ENCODE measurements around the gene DPH2. TPM values are rescaled to one million over a fixed set of nuclear protein-coding genes. Genes with fewer than 3 reads are reported as not detected.

Gene DPH2, protein sequence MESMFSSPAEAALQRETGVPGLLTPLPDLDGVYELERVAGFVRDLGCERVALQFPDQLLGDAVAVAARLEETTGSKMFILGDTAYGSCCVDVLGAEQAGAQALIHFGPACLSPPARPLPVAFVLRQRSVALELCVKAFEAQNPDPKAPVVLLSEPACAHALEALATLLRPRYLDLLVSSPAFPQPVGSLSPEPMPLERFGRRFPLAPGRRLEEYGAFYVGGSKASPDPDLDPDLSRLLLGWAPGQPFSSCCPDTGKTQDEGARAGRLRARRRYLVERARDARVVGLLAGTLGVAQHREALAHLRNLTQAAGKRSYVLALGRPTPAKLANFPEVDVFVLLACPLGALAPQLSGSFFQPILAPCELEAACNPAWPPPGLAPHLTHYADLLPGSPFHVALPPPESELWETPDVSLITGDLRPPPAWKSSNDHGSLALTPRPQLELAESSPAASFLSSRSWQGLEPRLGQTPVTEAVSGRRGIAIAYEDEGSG
- total RNA-seq: 16.2 TPM
- long read RNA-seq, transcript DPH2-209 (6 exons, 2,414 nt): minor isoform, 5 of 37 reads
- long read RNA-seq, transcript DPH2-201 (6 exons, 2,472 nt): major isoform, 24 of 37 reads
- long read RNA-seq, partial matches to known transcripts: 1 of 37 reads
- long read RNA-seq, other reads (novel, unspliced or antisense): 7 of 37 reads

DNA sequence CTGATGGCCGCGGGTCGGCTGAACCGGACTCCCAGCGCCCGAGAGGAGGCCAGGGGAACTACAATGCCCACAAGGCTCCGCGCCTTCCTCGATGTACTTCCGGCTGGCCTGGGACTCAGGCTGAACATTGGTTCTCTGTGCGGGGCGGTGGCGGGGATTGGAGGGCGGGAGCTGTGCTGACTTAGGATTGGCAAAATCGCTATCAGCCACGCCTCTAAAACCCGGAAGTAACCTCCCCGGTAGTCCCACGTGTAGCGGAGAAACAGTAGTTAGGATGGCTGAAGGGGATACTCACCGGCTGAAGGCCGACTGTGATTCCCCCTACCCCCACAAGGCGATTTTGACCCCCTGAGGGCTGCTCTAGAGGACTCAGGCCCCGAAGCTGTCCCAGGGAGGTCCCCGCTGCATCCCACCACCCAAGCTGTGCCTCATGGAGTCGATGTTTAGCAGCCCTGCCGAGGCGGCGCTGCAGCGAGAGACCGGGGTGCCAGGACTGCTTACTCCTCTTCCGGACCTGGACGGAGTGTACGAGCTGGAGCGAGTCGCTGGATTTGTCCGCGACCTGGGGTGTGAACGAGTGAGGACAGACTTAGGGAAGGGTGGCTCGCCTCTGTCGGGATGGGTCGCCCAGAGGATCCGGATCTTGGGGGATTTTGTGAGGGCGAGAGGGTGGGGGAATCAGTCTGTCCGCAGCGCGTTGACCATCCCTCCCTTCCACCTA is at the start of gene DPH2:
TSS of gene DPH2 (plus strand) at position 265 of the 721 bp plus-strand sequence. CDS start at position 431, 166 bp downstream.
- ATAC-seq (ENCODE audit: poor library complexity) (peak; percentile 88), DNase-seq (peak; percentile 98)
- intact Hi-C loops (cut with DNase I): no loop called here

DNA sequence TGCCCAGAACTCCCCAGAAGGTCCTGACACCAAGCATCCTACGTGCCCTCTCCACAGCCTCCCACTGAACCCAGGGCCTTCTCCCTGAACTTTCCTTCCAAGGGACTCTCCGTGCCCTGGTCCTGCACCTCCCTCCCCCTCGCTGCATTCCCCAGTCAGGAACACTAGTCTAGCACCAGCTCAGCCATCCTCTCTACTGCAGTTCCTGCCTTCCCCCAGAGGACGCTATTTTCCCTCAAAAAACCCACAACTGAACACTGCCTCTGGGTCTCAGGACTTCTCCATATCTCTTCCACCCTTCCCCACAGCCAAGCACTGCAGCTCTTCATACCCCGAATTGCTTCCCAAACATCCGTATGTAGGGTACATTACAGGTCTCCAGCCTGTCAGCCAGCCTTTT is 48.8 kb upstream of the DPH2 start:
- intact Hi-C loops (cut with DNase I): no loop called here

DNA sequence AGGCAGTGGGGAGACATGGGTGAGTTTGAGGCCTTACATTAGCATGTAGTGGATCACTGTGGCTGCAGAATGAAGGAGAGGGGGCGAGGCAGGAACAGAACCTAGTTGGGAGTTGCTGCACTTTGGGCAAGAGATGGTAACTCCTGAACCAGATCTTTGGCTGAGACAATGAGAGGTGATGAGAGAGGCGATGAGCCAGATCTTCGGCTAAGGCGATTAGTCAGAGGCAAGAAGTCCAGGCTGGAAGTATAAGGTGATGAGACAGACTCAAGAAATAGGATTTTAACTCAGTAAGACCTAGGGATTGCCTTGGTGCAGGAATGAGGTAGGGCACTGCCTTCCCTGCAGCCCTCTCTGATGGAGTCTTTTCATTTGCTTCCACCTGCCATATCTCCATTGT is 45.3 kb upstream of the DPH2 start:
- DNase-seq (no peak), ATAC-seq (ENCODE audit: poor library complexity) (no peak)
- intact Hi-C loops (cut with DNase I): no loop called here

More for the DNA sequence above, 48.8 kb upstream of the DPH2 start:
- DNase-seq: no peak
- no peak for ATAC-seq (ENCODE audit: poor library complexity)

DNA sequence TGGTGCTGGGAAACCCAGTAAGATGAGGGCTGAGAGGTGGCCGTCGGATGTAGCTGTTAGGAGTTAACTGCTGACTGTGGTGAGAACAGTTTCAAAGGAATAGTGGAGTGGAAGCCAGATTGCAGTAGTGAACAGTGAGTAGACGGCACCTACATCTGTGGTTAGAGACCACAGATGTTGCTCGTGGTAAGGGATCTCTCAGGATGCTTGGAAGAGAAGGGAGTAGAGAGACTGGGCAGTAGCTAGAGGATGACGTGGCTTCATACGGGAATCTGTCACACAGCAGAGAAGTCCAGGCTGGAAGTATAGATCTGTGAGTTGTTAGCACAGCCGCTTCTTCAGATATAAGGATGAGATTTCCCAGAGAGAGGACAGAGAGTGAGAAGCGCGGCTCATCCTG is 44.0 kb upstream of the DPH2 start:
- DNase-seq (no peak), ATAC-seq (ENCODE audit: poor library complexity) (no peak)
- intact Hi-C loops (cut with DNase I): no loop called here

DNA sequence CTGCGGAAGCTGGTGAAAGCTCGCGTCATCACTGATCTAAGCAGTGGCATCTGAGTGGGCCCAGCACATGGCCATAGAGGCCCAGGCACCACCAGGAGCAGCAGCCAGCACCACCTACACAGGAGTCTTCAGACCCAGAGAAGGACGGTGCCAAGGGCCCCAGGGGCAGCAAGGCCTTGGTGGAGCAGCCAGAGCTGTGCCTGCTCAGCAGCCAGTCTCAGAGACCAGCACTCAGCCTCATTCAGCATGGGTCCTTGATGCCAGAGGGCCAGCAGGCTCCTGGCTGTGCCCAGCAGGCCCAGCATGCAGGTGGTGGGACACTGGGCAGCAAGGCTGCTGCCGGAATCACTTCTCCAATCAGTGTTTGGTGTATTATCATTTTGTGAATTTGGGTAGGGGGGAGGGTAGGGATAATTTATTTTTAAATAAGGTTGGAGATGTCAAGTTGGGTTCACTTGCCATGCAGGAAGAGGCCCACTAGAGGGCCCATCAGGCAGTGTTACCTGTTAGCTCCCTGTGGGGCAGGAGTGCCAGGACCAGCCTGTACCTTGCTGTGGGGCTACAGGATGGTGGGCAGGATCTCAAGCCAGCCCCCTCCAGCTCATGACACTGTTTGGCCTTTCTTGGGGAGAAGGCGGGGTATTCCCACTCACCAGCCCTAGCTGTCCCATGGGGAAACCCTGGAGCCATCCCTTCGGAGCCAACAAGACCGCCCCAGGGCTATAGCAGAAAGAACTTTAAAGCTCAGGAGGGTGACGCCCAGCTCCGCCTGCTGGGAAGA is 39.5 kb upstream of the DPH2 start:
- intact Hi-C loops (cut with DNase I): loop anchor here (10.0 kb wide), 1 partner anchor 406 kb away; no protein-coding TSS in a partner anchor
- DNase-seq: no peak
- no peak for ATAC-seq (ENCODE audit: poor library complexity)

DNA sequence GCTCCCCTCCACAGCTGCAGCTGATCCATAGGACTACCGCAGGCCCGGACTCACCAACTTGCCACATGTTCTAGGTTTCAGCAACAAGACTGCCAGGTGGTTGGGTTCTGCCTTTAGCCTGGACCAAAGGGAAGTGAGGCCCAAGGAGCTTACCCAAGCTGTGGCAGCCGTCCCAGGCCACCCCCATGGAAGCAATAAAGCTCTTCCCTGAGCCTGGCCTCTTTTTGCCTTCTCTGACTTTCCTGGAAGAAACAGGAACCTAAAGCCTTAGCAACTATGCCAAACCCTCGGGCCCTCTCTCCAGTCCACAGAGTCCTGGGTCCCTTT is 38.9 kb upstream of the DPH2 start:
- DNase-seq (no peak), ATAC-seq (ENCODE audit: poor library complexity) (no peak)
- intact Hi-C loops (cut with DNase I): loop anchor here (10.0 kb wide), 1 partner anchor 406 kb away; no protein-coding TSS in a partner anchor

DNA sequence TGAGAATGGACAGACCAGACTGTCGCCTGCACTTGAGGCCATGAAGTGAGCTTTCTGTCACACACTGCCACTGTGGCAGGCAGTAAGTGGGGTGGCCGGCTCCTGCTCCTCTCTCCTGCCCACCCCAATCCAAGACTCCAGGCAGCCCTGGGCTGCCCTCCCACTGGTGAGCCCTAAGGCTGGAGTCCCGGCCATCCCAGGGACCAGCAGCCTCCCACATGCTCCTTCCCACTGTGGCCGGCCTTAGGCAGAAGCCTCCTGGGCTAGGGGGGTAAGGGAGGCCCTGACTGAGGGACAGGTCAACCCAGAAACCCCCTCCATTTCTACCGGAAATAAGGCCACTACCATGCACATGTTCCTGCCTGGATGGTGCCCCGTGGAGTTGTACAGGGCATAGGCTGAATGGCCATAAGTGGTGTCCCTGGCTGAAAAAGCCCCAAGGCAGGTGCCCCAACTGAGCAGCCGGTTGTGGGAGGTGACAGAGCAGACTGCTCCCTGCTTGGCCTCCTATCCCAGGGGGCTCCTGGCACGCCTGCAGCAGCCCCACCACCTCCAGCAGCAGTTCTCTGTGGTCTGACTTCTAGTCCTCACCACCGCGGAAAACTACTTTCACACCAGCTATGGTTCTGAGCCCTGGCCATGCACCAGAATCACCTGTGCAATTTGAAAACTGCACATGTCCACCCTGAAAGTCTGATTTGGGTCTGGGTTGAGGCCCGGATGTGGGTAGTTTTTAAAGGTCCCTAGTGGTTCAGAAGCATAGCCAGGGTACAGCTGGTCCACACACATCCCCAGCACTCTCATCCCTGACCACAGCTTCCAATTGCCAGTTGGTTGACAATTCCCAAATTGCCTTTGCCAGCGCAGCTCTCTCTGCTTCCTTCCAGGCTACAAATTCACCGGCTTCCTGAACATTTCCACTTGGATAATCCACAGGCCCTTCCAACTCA is 37.8 kb upstream of the DPH2 start:
- ATAC-seq (ENCODE audit: poor library complexity) (no peak), DNase-seq (no peak)
- intact Hi-C loops (cut with DNase I): loop anchor here (10.0 kb wide), 1 partner anchor 407 kb away; no protein-coding TSS in a partner anchor

DNA sequence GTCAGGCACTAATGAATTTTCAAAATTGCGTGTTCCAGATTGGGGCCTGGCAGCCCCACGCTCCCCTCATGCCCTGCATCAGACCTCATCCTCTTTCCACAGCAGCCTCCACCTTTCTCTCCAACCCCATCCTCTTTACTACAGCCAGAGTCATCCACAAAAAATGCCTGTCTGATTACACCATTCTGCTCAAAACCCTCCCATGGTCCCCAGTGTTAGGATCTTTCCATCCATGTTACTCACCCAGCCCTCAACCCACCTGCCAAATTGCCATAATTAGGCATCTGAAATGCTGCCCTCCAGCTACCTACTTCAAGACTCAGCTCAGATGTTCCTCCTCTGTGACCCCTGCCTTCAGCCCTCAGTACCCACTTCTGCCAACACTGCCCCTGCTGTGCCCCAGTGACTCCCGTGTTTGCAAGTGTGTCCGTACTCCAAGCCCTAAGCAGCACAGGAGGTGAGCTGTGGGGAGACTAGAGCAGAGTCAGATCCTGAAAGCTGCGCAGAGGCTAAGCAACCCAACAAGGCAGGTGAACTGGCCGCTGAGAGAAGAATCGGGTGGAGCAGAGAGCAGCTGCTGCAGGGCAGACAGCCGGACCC is 36.9 kb upstream of the DPH2 start:
- no peak for ATAC-seq (ENCODE audit: poor library complexity)
- intact Hi-C loops (cut with DNase I): loop anchor here (10.0 kb wide), 1 partner anchor 408 kb away; no protein-coding TSS in a partner anchor
- DNase-seq: no peak

DNA sequence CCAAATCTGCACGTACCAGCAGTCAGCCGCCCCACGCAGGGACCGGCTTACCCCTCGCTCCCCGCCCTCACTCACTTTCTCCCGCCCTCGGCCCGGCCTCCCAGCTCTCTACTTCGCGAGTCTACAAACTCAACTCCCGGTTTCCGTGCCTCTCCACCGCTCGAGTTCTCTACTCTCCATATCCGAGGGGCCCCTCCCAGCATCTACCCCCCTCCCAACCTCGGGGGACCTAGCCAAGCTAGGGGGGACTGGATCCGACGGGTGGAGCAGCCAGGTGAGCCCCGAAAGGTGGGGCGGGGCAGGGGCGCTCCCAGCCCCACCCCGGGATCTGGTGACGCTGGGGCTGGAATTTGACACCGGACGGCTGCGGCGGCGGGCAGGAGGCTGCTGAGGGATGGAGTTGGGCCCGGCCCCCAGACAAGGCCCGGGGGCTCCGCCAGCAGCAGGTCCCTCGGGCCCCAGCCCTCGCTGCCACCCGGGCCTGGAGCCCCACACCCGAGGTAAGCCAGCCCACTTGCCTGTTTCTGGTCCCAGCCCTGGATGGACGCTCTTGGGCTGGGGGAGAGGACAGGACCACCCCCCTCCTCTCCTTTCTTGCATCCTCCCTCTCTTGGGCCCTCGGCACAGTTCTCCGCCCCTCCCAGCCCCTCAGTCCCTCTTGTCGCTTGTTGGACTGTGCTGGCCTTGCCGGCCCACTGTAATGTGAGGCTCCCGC is 36.3 kb upstream of the DPH2 start, which contains the start of gene ARTN:
TSS of gene ARTN (plus strand) at position 416 of the 715 bp plus-strand sequence. CDS start 1,856 bp downstream, outside the sequence.
- intact Hi-C loops (cut with DNase I): loop anchor here (2.0 to 10.0 kb wide), 2 partner anchors 169 to 409 kb away; no protein-coding TSS in a partner anchor
- DNase-seq (no peak), ATAC-seq (ENCODE audit: poor library complexity) (peak; percentile 14)

DNA sequence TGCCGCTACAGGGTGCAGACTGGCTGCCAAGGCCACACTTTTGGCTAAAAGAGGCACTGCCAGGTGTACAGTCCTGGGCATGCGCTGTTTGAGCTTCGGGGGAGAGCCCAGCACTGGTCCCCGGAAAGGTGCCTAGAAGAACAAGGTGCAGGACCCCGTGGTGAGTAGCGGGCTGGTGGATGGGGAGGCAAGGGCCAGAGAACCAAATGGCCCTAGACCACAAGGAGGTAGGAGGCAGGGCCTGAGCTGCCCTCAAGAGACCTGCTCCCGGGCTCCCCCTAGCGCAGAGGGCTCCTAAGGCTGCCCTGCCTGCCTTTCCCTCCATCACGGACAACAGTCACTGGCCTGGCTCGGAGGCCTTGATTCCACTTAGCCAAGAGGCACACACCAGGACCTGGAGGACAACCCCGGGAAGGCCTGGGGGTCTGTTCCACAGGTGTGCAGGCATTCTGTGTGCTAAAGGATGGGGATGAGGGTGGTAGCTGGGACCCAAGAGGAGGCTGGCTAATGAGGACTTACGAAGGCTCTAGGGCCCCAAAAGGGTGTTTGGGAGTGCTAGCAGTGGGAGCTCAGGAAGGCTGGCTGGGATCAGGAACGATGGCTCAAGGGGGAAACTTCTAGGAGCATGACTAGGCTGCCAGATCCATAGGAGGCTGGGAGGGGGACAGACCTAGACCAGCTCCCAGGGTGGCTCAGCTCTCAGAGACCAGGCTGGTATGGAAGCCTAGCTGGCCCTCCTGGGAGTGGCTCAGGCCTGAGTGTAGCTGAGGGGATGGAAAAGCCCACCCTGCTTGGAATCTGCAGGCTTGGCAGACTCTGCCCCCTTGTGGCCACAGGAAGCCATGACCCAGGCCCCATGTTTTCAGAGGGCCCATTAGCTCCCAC is 35.5 kb upstream of the DPH2 start:
- ATAC-seq (ENCODE audit: poor library complexity) (peak; percentile 62), DNase-seq (peak; percentile 74)
- intact Hi-C loops (cut with DNase I): loop anchor here (2.0 to 10.0 kb wide), 2 partner anchors 170 to 410 kb away; no protein-coding TSS in a partner anchor

DNA sequence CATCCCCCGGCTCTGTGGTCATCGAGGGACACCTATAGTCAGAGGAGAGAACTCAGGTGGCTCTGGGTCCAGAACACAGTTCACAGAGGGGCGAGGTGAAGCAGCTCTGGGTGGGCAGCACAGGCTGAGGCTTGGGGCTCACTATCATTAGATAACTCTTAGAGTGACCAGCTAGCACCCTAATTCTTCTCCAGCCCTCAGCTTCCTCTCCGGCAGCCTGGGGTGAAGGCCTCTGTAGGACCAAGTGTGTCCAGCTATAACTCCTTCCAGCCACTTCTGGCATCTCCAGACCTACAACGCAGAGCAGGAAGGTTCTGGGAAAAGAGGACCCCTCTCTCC is 34.9 kb upstream of the DPH2 start:
- ATAC-seq (ENCODE audit: poor library complexity) (no peak), DNase-seq (no peak)
- intact Hi-C loops (cut with DNase I): loop anchor here (2.0 to 10.0 kb wide), 2 partner anchors 170 to 410 kb away; no protein-coding TSS in a partner anchor

DNA sequence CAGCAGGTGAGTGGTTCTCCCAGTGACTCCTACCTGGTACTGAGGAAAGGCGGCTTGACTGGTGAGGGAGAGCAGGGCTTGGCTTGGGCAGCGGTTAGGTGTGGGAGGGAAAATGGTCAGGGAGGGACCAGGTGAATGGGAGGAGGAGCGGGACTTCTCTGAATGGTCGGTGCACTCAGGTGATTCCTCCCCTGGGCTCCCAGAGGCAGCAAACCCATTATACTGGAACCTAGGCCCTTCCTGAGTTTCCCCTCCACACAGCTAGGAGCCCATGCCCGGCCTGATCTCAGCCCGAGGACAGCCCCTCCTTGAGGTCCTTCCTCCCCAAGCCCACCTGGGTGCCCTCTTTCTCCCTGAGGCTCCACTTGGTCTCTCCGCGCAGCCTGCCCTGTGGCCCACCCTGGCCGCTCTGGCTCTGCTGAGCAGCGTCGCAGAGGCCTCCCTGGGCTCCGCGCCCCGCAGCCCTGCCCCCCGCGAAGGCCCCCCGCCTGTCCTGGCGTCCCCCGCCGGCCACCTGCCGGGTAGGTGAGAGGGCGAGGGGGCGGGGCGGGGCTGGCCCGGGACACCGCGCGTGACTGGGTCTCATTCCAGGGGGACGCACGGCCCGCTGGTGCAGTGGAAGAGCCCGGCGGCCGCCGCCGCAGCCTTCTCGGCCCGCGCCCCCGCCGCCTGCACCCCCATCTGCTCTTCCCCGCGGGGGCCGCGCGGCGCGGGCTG is 33.9 kb upstream of the DPH2 start:
- intact Hi-C loops (cut with DNase I): loop anchor here (2.0 to 10.0 kb wide), 2 partner anchors 171 to 411 kb away; no protein-coding TSS in a partner anchor
- no peak for DNase-seq
- ATAC-seq (ENCODE audit: poor library complexity): no peak

DNA sequence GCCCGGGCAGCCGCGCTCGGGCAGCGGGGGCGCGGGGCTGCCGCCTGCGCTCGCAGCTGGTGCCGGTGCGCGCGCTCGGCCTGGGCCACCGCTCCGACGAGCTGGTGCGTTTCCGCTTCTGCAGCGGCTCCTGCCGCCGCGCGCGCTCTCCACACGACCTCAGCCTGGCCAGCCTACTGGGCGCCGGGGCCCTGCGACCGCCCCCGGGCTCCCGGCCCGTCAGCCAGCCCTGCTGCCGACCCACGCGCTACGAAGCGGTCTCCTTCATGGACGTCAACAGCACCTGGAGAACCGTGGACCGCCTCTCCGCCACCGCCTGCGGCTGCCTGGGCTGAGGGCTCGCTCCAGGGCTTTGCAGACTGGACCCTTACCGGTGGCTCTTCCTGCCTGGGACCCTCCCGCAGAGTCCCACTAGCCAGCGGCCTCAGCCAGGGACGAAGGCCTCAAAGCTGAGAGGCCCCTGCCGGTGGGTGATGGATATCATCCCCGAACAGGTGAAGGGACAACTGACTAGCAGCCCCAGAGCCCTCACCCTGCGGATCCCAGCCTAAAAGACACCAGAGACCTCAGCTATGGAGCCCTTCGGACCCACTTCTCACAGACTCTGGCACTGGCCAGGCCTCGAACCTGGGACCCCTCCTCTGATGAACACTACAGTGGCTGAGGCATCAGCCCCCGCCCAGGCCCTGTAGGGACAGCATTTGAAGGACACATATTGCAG is 33.2 kb upstream of the DPH2 start:
- intact Hi-C loops (cut with DNase I): loop anchor here (10.0 kb wide), 1 partner anchor 412 kb away; no protein-coding TSS in a partner anchor
- DNase-seq (peak; percentile 64), ATAC-seq (ENCODE audit: poor library complexity) (peak; percentile 46)
